ENCODE measurements around the gene SELENOH.

- no peak for TF ChIP-seq CTCF (IDR thresholded peaks at IDR 0.05)
- TF ChIP-seq POLR2AphosphoS5 (IDR thresholded peaks at IDR 0.05), result no peak
- TF ChIP-seq POLR2A (IDR thresholded peaks at IDR 0.05), result no peak
These were observed 23.3 kb downstream of the SELENOH start for GRCh38 chr11:57764566-57764965.

All from sigmoid colon (tissue), 4 donors.